CD4-positive, alpha-beta T cell treated with Interleukin-17A for 4 hours (primary cell): ENCODE measurements around the gene FERD3L.

Source experiments
- DNase-seq: peaks from one replicate; pipeline ENCODE4 v3.0.0-alpha.2; 2020; ENCODE audit warnings: mixed read lengths

FERD3L gene

GRCh38 chr7:19116121-19117090, 28.8 kb downstream of the FERD3L start:
- no peak for DNase-seq

GRCh38 chr7:19114551-19114855, 30.7 kb downstream of the FERD3L start:
- no peak for DNase-seq

GRCh38 chr7:19113855-19114550, 31.2 kb downstream of the FERD3L start:
- no peak for DNase-seq

GRCh38 chr7:19113002-19113350, 32.2 kb downstream of the FERD3L start:
- DNase-seq, result no peak

GRCh38 chr7:19112274-19113001, 32.8 kb downstream of the FERD3L start:
- DNase-seq, result no peak

GRCh38 chr7:19111474-19112273, 33.5 kb downstream of the FERD3L start:
- no peak for DNase-seq

- no peak for DNase-seq
Observed at GRCh38 chr7:19110776-19111175, 34.4 kb downstream of the FERD3L start.

- no peak for DNase-seq
Observed at GRCh38 chr7:19110026-19110730, 35.0 kb downstream of the FERD3L start.

- no peak for DNase-seq
Observed at GRCh38 chr7:19109000-19109946, 35.9 kb downstream of the FERD3L start.

GRCh38 chr7:19107356-19108146, 37.7 kb downstream of the FERD3L start:
- no peak for DNase-seq

- no peak for DNase-seq
Observed at GRCh38 chr7:19107081-19107355, 38.2 kb downstream of the FERD3L start.

GRCh38 chr7:19106241-19107080, 38.8 kb downstream of the FERD3L start:
- DNase-seq, result no peak

GRCh38 chr7:19105546-19105945, 39.7 kb downstream of the FERD3L start:
- no peak for DNase-seq

GRCh38 chr7:19104811-19105210, 40.4 kb downstream of the FERD3L start:
- DNase-seq, result no peak

GRCh38 chr7:19102884-19103283, 42.3 kb downstream of the FERD3L start:
- no peak for DNase-seq

GRCh38 chr7:19101909-19102308, 43.3 kb downstream of the FERD3L start:
- no peak for DNase-seq

GRCh38 chr7:19101472-19101871, 43.7 kb downstream of the FERD3L start:
- no peak for DNase-seq

GRCh38 chr7:19099924-19100323, 45.3 kb downstream of the FERD3L start:
- DNase-seq, result no peak

GRCh38 chr7:19099194-19099593, 46.0 kb downstream of the FERD3L start:
- no peak for DNase-seq
